ENCODE results near the gene SP110. TPM values are rescaled to one million over a fixed set of nuclear protein-coding genes. Genes with fewer than 3 reads are reported as not detected.
"Not testable (repeated sequence)": the region's sequence is repeated elsewhere in the genome, so short reads cannot be mapped to it uniquely, and the experiment has no call there.

The SP110 gene
- total RNA-seq, 5 donors from 2014 or later (not counting 1 experiment from before 2014, with no cell fraction given): 95.4 to 136 (median 111) TPM

GRCh38 chr2:230129343-230129742, 90.4 kb downstream of the SP110 start:
- POLR2A ChIA-PET: interaction anchor here in 1 of 2 donors (0.6 kb wide), 1 partner anchor 31 kb away, joined by 12 read pairs; no protein-coding TSS in a partner anchor
- WGBS (ENCODE audit: insufficient coverage): no CpG with 5 or more reads among the region's 1 CpG
- no peak for ATAC-seq (replicated peaks in 1 of 4)
- Histone ChIP-seq H3K27ac (ENCODE audit: low read length) (no peak overlapping the region), H3K4me3 (ENCODE audit: control insufficient read depth in 1 of 2, extremely low read depth in 1 of 2, low read length in 1 of 2) (no peak overlapping the region), H3K36me3 (ENCODE audit: control insufficient read depth in 2 of 2, extremely low read depth in 1 of 2, insufficient read depth in 1 of 2, low read length in 1 of 2) (no peaks in the 10 kb centered on the region), H3K4me1 (ENCODE audit: control insufficient read depth in 1 of 2, extremely low read depth in 1 of 2, insufficient read depth in 2 of 2, low read length in 2 of 2) (peaks cover 0 to 7% of the 10 kb centered on the region in 2 experiments), H3K27me3 (replicated peaks in 1 of 2; ENCODE audit: control insufficient read depth in 2 of 2, extremely low read depth in 1 of 2, insufficient read depth in 2 of 2, low read length in 1 of 2) (peaks cover 0 to 2% of the 10 kb centered on the region in 2 experiments), H3K9me3 (no peaks in the 10 kb centered on the region)
- peaks cover 0 to 5% of the 10 kb centered on the region in 2 donors for H3K27me3 Mint-ChIP-seq
- no peaks in the 10 kb centered on the region for H3K9me3 Mint-ChIP-seq
- no peak for DNase-seq
- no peak overlapping the region for H3K27ac Mint-ChIP-seq
- no peaks in the 10 kb centered on the region for H3K36me3 Mint-ChIP-seq
- peaks cover 10 to 15% (median 14%) of the 10 kb centered on the region in 3 donors for H3K4me1 Mint-ChIP-seq
- no peak overlapping the region for H3K4me3 Mint-ChIP-seq
- CTCF ChIA-PET: no interaction called here

GRCh38 chr2:230128623-230129342, 91.0 kb downstream of the SP110 start:
- no peak for ATAC-seq (replicated peaks in 1 of 4)
- H3K4me1 ChIP-seq (ENCODE audit: control insufficient read depth in 1 of 2, extremely low read depth in 1 of 2, insufficient read depth in 2 of 2, low read length in 2 of 2): peaks cover 0 to 7% of the 10 kb centered on the region in 2 experiments
- Mint-ChIP-seq H3K36me3 (no peaks in the 10 kb centered on the region), H3K27ac (no peak overlapping the region), H3K9me3 (no peaks in the 10 kb centered on the region), H3K4me1 (peaks cover 13 to 17% (median 16%) of the 10 kb centered on the region in 3 donors), H3K4me3 (no peak overlapping the region), H3K27me3 (peaks cover 0 to 5% of the 10 kb centered on the region in 2 donors)
- H3K27ac ChIP-seq (ENCODE audit: low read length): no peak overlapping the region
- DNase-seq: no peak
- WGBS (ENCODE audit: insufficient coverage): 94% methylated on average over 3 of the region's 7 CpGs
- H3K4me3 ChIP-seq (ENCODE audit: control insufficient read depth in 1 of 2, extremely low read depth in 1 of 2, low read length in 1 of 2): no peak overlapping the region
- ChIA-PET POLR2A (interaction anchor here in 1 of 2 donors (0.6 kb wide), 1 partner anchor 31 kb away, joined by 12 read pairs; no protein-coding TSS in a partner anchor), CTCF (interaction anchor here in 1 of 2 donors (1.5 kb wide), 1 partner anchor 31 kb away, joined by 4 read pairs; no protein-coding TSS in a partner anchor)
- H3K9me3 ChIP-seq: no peaks in the 10 kb centered on the region
- H3K36me3 ChIP-seq (ENCODE audit: control insufficient read depth in 2 of 2, extremely low read depth in 1 of 2, insufficient read depth in 1 of 2, low read length in 1 of 2): no peaks in the 10 kb centered on the region
- peaks cover 0 to 2% of the 10 kb centered on the region in 2 experiments for H3K27me3 ChIP-seq (replicated peaks in 1 of 2; ENCODE audit: control insufficient read depth in 2 of 2, extremely low read depth in 1 of 2, insufficient read depth in 2 of 2, low read length in 1 of 2)

- no peak overlapping the region for H3K27ac Mint-ChIP-seq
- H3K27ac ChIP-seq (ENCODE audit: low read length): no peak overlapping the region
These were observed 92.6 kb downstream of the SP110 start for GRCh38 chr2:230127195-230127594.

GRCh38 chr2:230124757-230125431, 94.9 kb downstream of the SP110 start:
- 4% methylated on average over 4 of the region's 11 CpGs for WGBS (ENCODE audit: insufficient coverage)
- H3K4me3 ChIP-seq (ENCODE audit: control insufficient read depth in 1 of 2, extremely low read depth in 1 of 2, low read length in 1 of 2): no peak overlapping the region
- POLR2A ChIA-PET: no interaction called here
- H3K9me3 ChIP-seq: no peaks in the 10 kb centered on the region
- no peaks in the 10 kb centered on the region for H3K27me3 ChIP-seq (replicated peaks in 1 of 2; ENCODE audit: control insufficient read depth in 2 of 2, extremely low read depth in 1 of 2, insufficient read depth in 2 of 2, low read length in 1 of 2)
- CTCF ChIA-PET: no interaction called here
- Mint-ChIP-seq H3K9me3 (peaks cover 0 to 9% (median 3%) of the 10 kb centered on the region in 3 donors), H3K27me3 (no peaks in the 10 kb centered on the region), H3K4me1 (peaks cover 13 to 17% (median 16%) of the 10 kb centered on the region in 3 donors), H3K36me3 (peaks cover 4% of the 10 kb centered on the region), H3K27ac (peak overlapping the region in 1 of 2 donors; percentile 25), H3K4me3 (peak overlapping the region in 2 of 3 donors; percentile 17 to 29)
- DNase-seq: peak in 7 of 35 experiments; percentile 2 to 32 (median 8)
- H3K36me3 ChIP-seq (ENCODE audit: control insufficient read depth in 2 of 2, extremely low read depth in 1 of 2, insufficient read depth in 1 of 2, low read length in 1 of 2): no peaks in the 10 kb centered on the region
- peaks cover 0 to 7% of the 10 kb centered on the region in 2 experiments for H3K4me1 ChIP-seq (ENCODE audit: control insufficient read depth in 1 of 2, extremely low read depth in 1 of 2, insufficient read depth in 2 of 2, low read length in 2 of 2)
- H3K27ac ChIP-seq (ENCODE audit: low read length): no peak overlapping the region
- peak in 1 of 4 experiments; percentile 32 for ATAC-seq (replicated peaks in 1 of 4)

More at GRCh38 chr2:230127195-230127594, 92.6 kb downstream of the SP110 start:
- Histone ChIP-seq H3K36me3 (ENCODE audit: control insufficient read depth in 2 of 2, extremely low read depth in 1 of 2, insufficient read depth in 1 of 2, low read length in 1 of 2) (no peaks in the 10 kb centered on the region), H3K27me3 (replicated peaks in 1 of 2; ENCODE audit: control insufficient read depth in 2 of 2, extremely low read depth in 1 of 2, insufficient read depth in 2 of 2, low read length in 1 of 2) (peaks cover 0 to 2% of the 10 kb centered on the region in 2 experiments), H3K9me3 (no peaks in the 10 kb centered on the region), H3K4me1 (ENCODE audit: control insufficient read depth in 1 of 2, extremely low read depth in 1 of 2, insufficient read depth in 2 of 2, low read length in 2 of 2) (peaks cover 0 to 7% of the 10 kb centered on the region in 2 experiments), H3K4me3 (ENCODE audit: control insufficient read depth in 1 of 2, extremely low read depth in 1 of 2, low read length in 1 of 2) (no peak overlapping the region)
- no peak overlapping the region for H3K4me3 Mint-ChIP-seq
- ATAC-seq (replicated peaks in 1 of 4) (no peak), DNase-seq (no peak)
- no peaks in the 10 kb centered on the region for H3K9me3 Mint-ChIP-seq
- WGBS (ENCODE audit: insufficient coverage): no CpG with 5 or more reads among the region's 1 CpG
- H3K27me3 Mint-ChIP-seq: peaks cover 0 to 3% of the 10 kb centered on the region in 2 donors
- POLR2A ChIA-PET: no interaction called here
- H3K36me3 Mint-ChIP-seq: no peaks in the 10 kb centered on the region
- CTCF ChIA-PET: interaction anchor here in 1 of 2 donors (1.5 kb wide), 1 partner anchor 33 kb away, joined by 4 read pairs; no protein-coding TSS in a partner anchor
- H3K4me1 Mint-ChIP-seq: peaks cover 13 to 17% (median 16%) of the 10 kb centered on the region in 3 donors

GRCh38 chr2:230124235-230124634, 95.5 kb downstream of the SP110 start:
- DNase-seq (no peak), ATAC-seq (replicated peaks in 1 of 4) (no peak)
- no peak overlapping the region for H3K27ac Mint-ChIP-seq
- H3K36me3 Mint-ChIP-seq: peaks cover 4% of the 10 kb centered on the region
- H3K9me3 ChIP-seq: no peaks in the 10 kb centered on the region
- no peaks in the 10 kb centered on the region for H3K36me3 ChIP-seq (ENCODE audit: control insufficient read depth in 2 of 2, extremely low read depth in 1 of 2, insufficient read depth in 1 of 2, low read length in 1 of 2)
- H3K9me3 Mint-ChIP-seq: peaks cover 0 to 9% (median 8%) of the 10 kb centered on the region in 3 donors
- WGBS (ENCODE audit: insufficient coverage): 100% methylated on average over 3 of the region's 6 CpGs
- H3K4me1 ChIP-seq (ENCODE audit: control insufficient read depth in 1 of 2, extremely low read depth in 1 of 2, insufficient read depth in 2 of 2, low read length in 2 of 2): peaks cover 0 to 7% of the 10 kb centered on the region in 2 experiments
- H3K4me3 Mint-ChIP-seq: no peak overlapping the region
- ChIA-PET CTCF (no interaction called here), POLR2A (no interaction called here)
- H3K27me3 Mint-ChIP-seq: no peaks in the 10 kb centered on the region
- H3K4me1 Mint-ChIP-seq: peaks cover 13 to 17% (median 16%) of the 10 kb centered on the region in 3 donors
- no peak overlapping the region for H3K27ac ChIP-seq (ENCODE audit: low read length)
- no peaks in the 10 kb centered on the region for H3K27me3 ChIP-seq (replicated peaks in 1 of 2; ENCODE audit: control insufficient read depth in 2 of 2, extremely low read depth in 1 of 2, insufficient read depth in 2 of 2, low read length in 1 of 2)
- H3K4me3 ChIP-seq (ENCODE audit: control insufficient read depth in 1 of 2, extremely low read depth in 1 of 2, low read length in 1 of 2): no peak overlapping the region

- CTCF ChIA-PET: interaction anchor here in 1 of 2 donors (0.6 kb wide), 1 partner anchor 40 kb away, joined by 4 read pairs; no protein-coding TSS in a partner anchor
- 100% methylated on average over 1 of the region's 2 CpGs for WGBS (ENCODE audit: insufficient coverage)
- H3K9me3 ChIP-seq: not testable (repeated sequence)
These were observed 99.4 kb downstream of the SP110 start for GRCh38 chr2:230120376-230120775.

More at GRCh38 chr2:230120376-230120775, 99.4 kb downstream of the SP110 start:
- ATAC-seq (replicated peaks in 1 of 4); POLR2A ChIA-PET; H3K4me1 ChIP-seq (ENCODE audit: control insufficient read depth in 1 of 2, extremely low read depth in 1 of 2, insufficient read depth in 2 of 2, low read length in 2 of 2); H3K4me3 ChIP-seq (ENCODE audit: control insufficient read depth in 1 of 2, extremely low read depth in 1 of 2, low read length in 1 of 2); DNase-seq; H3K27ac Mint-ChIP-seq; H3K36me3 ChIP-seq (ENCODE audit: control insufficient read depth in 2 of 2, extremely low read depth in 1 of 2, insufficient read depth in 1 of 2, low read length in 1 of 2); H3K27ac ChIP-seq (ENCODE audit: low read length); H3K4me3 Mint-ChIP-seq; H3K36me3 Mint-ChIP-seq; H3K9me3 Mint-ChIP-seq; H3K27me3 ChIP-seq (replicated peaks in 1 of 2; ENCODE audit: control insufficient read depth in 2 of 2, extremely low read depth in 1 of 2, insufficient read depth in 2 of 2, low read length in 1 of 2): not testable (repeated sequence)
- H3K4me1 Mint-ChIP-seq: peaks cover 11 to 13% (median 13%) of the 10 kb centered on the region in 3 donors
- H3K27me3 Mint-ChIP-seq: peaks cover 2 to 11% of the 10 kb centered on the region in 2 donors
